T-cell (primary cell): Measurements from ENCODE around the gene IQGAP1. TPM values are rescaled to one million over a fixed set of nuclear protein-coding genes. Genes with fewer than 3 reads are reported as not detected.

Source experiments
- ATAC-seq, 4 experiments: fragments of 200-7000 bp in 3 of 4; fragments of 150-1000 bp in 1 of 4; cut with Tn5 transposase; replicated peaks in 1 of 4; 1 replicate in 3 of 4; 2 replicates in 1 of 4; pipeline ENCODE4 v1.10.0; 2021; ENCODE audit warnings: moderate library complexity in 3 of 4, mild to moderate bottlenecking in 2 of 4, moderate number of reproducible peaks in 1 of 4
- CTCF ChIA-PET, 2 donors: fragments of 300-600 bp; sonication (Branson Sonifier 250); formaldehyde crosslinking; loops; one replicate each; lab custom pipeline; 2022; ENCODE audit warnings: antibody characterized with exemption in 2 of 2; lab: Charles Lee
- POLR2A ChIA-PET, 2 donors: fragments of 300-600 bp; sonication (Branson Sonifier 250); formaldehyde crosslinking; loops; one replicate each; lab custom pipeline; 2022; ENCODE audit warnings: antibody characterized with exemption in 2 of 2; lab: Charles Lee
- DNase-seq, 35 experiments: peaks; one replicate each; pipeline versions ENCODE4 v3.0.0 to v3.0.0-alpha.2; 2013 to 2023
- H3K27ac ChIP-seq: one replicate; pipeline ENCODE4 v1.5.1; 2013; ENCODE audit warnings: low read length
- H3K27me3 ChIP-seq, 2 experiments: replicated peaks in 1 of 2; 1 replicate in 1 of 2; 2 replicates in 1 of 2; pipeline versions ENCODE4 v1.6.1 to v1.7.0; 2013; ENCODE audit warnings: low read length in 1 of 2, mixed read lengths in 1 of 2; ENCODE audit not compliant: control insufficient read depth in 2 of 2, insufficient read depth in 2 of 2; ENCODE audit errors: extremely low read depth in 1 of 2
- H3K36me3 ChIP-seq, 2 donors: 1 replicate in 1 of 2; 2 replicates in 1 of 2; pipeline versions ENCODE4 v1.6.1 to v1.7.0; 2013; ENCODE audit warnings: low read length in 1 of 2; ENCODE audit not compliant: control insufficient read depth in 2 of 2, insufficient read depth in 1 of 2; ENCODE audit errors: extremely low read depth in 1 of 2
- H3K4me1 ChIP-seq, 2 experiments: 1 replicate in 1 of 2; 2 replicates in 1 of 2; pipeline versions ENCODE4 v1.6.1 to v1.7.0; 2013; ENCODE audit warnings: low read length in 2 of 2, mixed read lengths in 1 of 2; ENCODE audit not compliant: insufficient read depth in 2 of 2, control insufficient read depth in 1 of 2; ENCODE audit errors: extremely low read depth in 1 of 2
- H3K4me3 ChIP-seq, 2 donors: 1 replicate in 1 of 2; 2 replicates in 1 of 2; pipeline versions ENCODE4 v1.5.1 to v1.7.0; 2013; ENCODE audit warnings: mild to moderate bottlenecking in 2 of 2, low read length in 1 of 2, moderate library complexity in 1 of 2; ENCODE audit not compliant: control insufficient read depth in 1 of 2; ENCODE audit errors: extremely low read depth in 1 of 2
- H3K9me3 ChIP-seq: 2 replicates; pipeline ENCODE4 v1.7.0; 2013
- H3K27ac Mint-ChIP-seq, 2 donors: one replicate each; pipeline ENCODE4 v1.8.0; 2020 to 2021; ENCODE audit warnings: mild to moderate bottlenecking in 2 of 2, mixed read lengths in 2 of 2
- H3K27me3 Mint-ChIP-seq, 2 donors: one replicate each; pipeline ENCODE4 v1.8.0; 2021 to 2022; ENCODE audit warnings: mixed read lengths in 2 of 2
- H3K36me3 Mint-ChIP-seq: one replicate; pipeline ENCODE4 v1.8.0; 2021; ENCODE audit warnings: mixed read lengths
- H3K4me1 Mint-ChIP-seq, 3 donors: one replicate each; pipeline ENCODE4 v1.8.0; 2020 to 2022; ENCODE audit warnings: mixed read lengths in 3 of 3, mild to moderate bottlenecking in 1 of 3
- H3K4me3 Mint-ChIP-seq, 3 donors: one replicate each; pipeline ENCODE4 v1.8.0; 2020 to 2022; ENCODE audit warnings: mild to moderate bottlenecking in 3 of 3, mixed read lengths in 3 of 3, moderate library complexity in 3 of 3
- H3K9me3 Mint-ChIP-seq, 3 donors: one replicate each; pipeline ENCODE4 v1.8.0; 2020 to 2022; ENCODE audit warnings: mixed read lengths in 3 of 3
- WGBS: methylation state at CpG from one replicate; pipeline ENCODE4 v1.1.5; 2013; ENCODE audit warnings: missing lambda C conversion rate; ENCODE audit not compliant: insufficient coverage; 5-methylcytosine and 5-hydroxymethylcytosine counted together
- total RNA-seq, 35 experiments: library from RNA in 6 of 35; stranded (reverse) in 6 of 35; fragments of 120-200 nt in 1 of 35; gene quantifications; one replicate each; pipeline versions ENCODE4 v1.2.1 to v1.2.4 and lab custom pipeline; 2013 to 2026

The IQGAP1 gene
- total RNA-seq, 5 donors from 2014 or later (not counting 1 experiment from before 2014, with no cell fraction given) = 125 to 158 (median 127) TPM

GRCh38 chr15:90489514-90489913 lies 101.5 kb downstream of the IQGAP1 start:
- no CpG with 5 or more reads among the region's 1 CpG for WGBS
- Histone ChIP-seq H3K4me3 (no peak overlapping the region), H3K4me1 (peaks cover 0 to 2% of the 10 kb centered on the region in 2 experiments), H3K27me3 (no peaks in the 10 kb centered on the region), H3K36me3 (peaks cover 14 to 90% of the 10 kb centered on the region in 2 donors), H3K27ac (no peak overlapping the region), H3K9me3 (no peaks in the 10 kb centered on the region)
- peaks cover 14 to 17% (median 16%) of the 10 kb centered on the region in 3 donors for H3K4me1 Mint-ChIP-seq
- H3K4me3 Mint-ChIP-seq = no peak overlapping the region
- DNase-seq (no peak), ATAC-seq (no peak)
- ChIA-PET POLR2A (interaction anchor here in 1 of 2 donors (0.7 kb wide), 1 partner anchor 32 kb away, joined by 6 read pairs; no protein-coding TSS in a partner anchor), CTCF (interaction anchor here in 1 of 2 donors (1.0 kb wide), 1 partner anchor 127 kb away, joined by 4 read pairs; no protein-coding TSS in a partner anchor)
- peaks cover 73% of the 10 kb centered on the region for H3K36me3 Mint-ChIP-seq
- H3K27ac Mint-ChIP-seq = peak overlapping the region; percentile 0 to 42
- no peaks in the 10 kb centered on the region for H3K9me3 Mint-ChIP-seq
- no peaks in the 10 kb centered on the region for H3K27me3 Mint-ChIP-seq

GRCh38 chr15:90489944-90490343 lies 101.9 kb downstream of the IQGAP1 start:
- WGBS = no CpG with 5 or more reads among the region's 2 CpGs
- no peaks in the 10 kb centered on the region for H3K27me3 Mint-ChIP-seq
- peak overlapping the region; percentile 0 to 2 for H3K27ac Mint-ChIP-seq
- Histone ChIP-seq H3K4me1 (peaks cover 0 to 2% of the 10 kb centered on the region in 2 experiments), H3K36me3 (peaks cover 14 to 90% of the 10 kb centered on the region in 2 donors), H3K27ac (no peak overlapping the region), H3K9me3 (no peaks in the 10 kb centered on the region), H3K27me3 (no peaks in the 10 kb centered on the region), H3K4me3 (no peak overlapping the region)
- ATAC-seq (no peak), DNase-seq (no peak)
- POLR2A ChIA-PET = no interaction called here
- H3K4me3 Mint-ChIP-seq = no peak overlapping the region
- H3K9me3 Mint-ChIP-seq = no peaks in the 10 kb centered on the region
- CTCF ChIA-PET = interaction anchor here in 1 of 2 donors (1.0 kb wide), 1 partner anchor 128 kb away, joined by 4 read pairs; no protein-coding TSS in a partner anchor
- peaks cover 14 to 17% (median 16%) of the 10 kb centered on the region in 3 donors for H3K4me1 Mint-ChIP-seq
- H3K36me3 Mint-ChIP-seq = peaks cover 73% of the 10 kb centered on the region

GRCh38 chr15:90493647-90494046 lies 105.6 kb downstream of the IQGAP1 start:
- Mint-ChIP-seq H3K27me3 (no peaks in the 10 kb centered on the region), H3K4me3 (peak overlapping the region in 1 of 3 donors; percentile 9), H3K27ac (peak overlapping the region; percentile 68 to 78), H3K4me1 (peaks cover 14 to 17% (median 16%) of the 10 kb centered on the region in 3 donors), H3K36me3 (peaks cover 64% of the 10 kb centered on the region), H3K9me3 (no peaks in the 10 kb centered on the region)
- ChIA-PET CTCF (no interaction called here), POLR2A (no interaction called here)
- H3K27me3 ChIP-seq = no peaks in the 10 kb centered on the region
- peaks cover 13 to 86% of the 10 kb centered on the region in 2 donors for H3K36me3 ChIP-seq
- H3K9me3 ChIP-seq = no peaks in the 10 kb centered on the region
- ATAC-seq (peak in 2 of 4 experiments; percentile 26 to 55), DNase-seq (peak in 2 of 35 experiments; percentile 1 to 22)
- peaks cover 0 to 2% of the 10 kb centered on the region in 2 experiments for H3K4me1 ChIP-seq
- H3K27ac ChIP-seq = no peak overlapping the region
- H3K4me3 ChIP-seq = no peak overlapping the region

- H3K27me3 Mint-ChIP-seq = no peaks in the 10 kb centered on the region
- peaks cover 14 to 17% (median 16%) of the 10 kb centered on the region in 3 donors for H3K4me1 Mint-ChIP-seq
- CTCF ChIA-PET = interaction anchor here in 1 of 2 donors (0.6 kb wide), 1 partner anchor 14 kb away, joined by 3 read pairs; no protein-coding TSS in a partner anchor
- no peaks in the 10 kb centered on the region for H3K27me3 ChIP-seq
- no peaks in the 10 kb centered on the region for H3K9me3 Mint-ChIP-seq
- H3K27ac Mint-ChIP-seq = no peak overlapping the region
- H3K36me3 ChIP-seq = peaks cover 12 to 86% of the 10 kb centered on the region in 2 donors
- H3K27ac ChIP-seq = no peak overlapping the region
- POLR2A ChIA-PET = no interaction called here
- peaks cover 0 to 2% of the 10 kb centered on the region in 2 experiments for H3K4me1 ChIP-seq
- WGBS = no CpG with 5 or more reads among the region's 3 CpGs
- no peaks in the 10 kb centered on the region for H3K9me3 ChIP-seq
- DNase-seq = no peak
- H3K4me3 Mint-ChIP-seq = no peak overlapping the region
- H3K4me3 ChIP-seq = no peak overlapping the region
- peaks cover 65% of the 10 kb centered on the region for H3K36me3 Mint-ChIP-seq
- ATAC-seq = no peak
Observed at GRCh38 chr15:90495067-90495466, 107.0 kb downstream of the IQGAP1 start.

GRCh38 chr15:90496791-90497190 lies 108.7 kb downstream of the IQGAP1 start:
- ATAC-seq = no peak
- H3K27me3 ChIP-seq = no peaks in the 10 kb centered on the region
- CTCF ChIA-PET = no interaction called here
- no peak for DNase-seq
- no peaks in the 10 kb centered on the region for H3K9me3 ChIP-seq
- POLR2A ChIA-PET = interaction anchor here in 1 of 2 donors (0.7 kb wide), 1 partner anchor 59 kb away, joined by 6 read pairs; no protein-coding TSS in a partner anchor
- Mint-ChIP-seq H3K4me1 (peaks cover 14 to 17% (median 16%) of the 10 kb centered on the region in 3 donors), H3K9me3 (no peaks in the 10 kb centered on the region), H3K27ac (no peak overlapping the region), H3K36me3 (peaks cover 67% of the 10 kb centered on the region), H3K4me3 (no peak overlapping the region), H3K27me3 (no peaks in the 10 kb centered on the region)
- H3K36me3 ChIP-seq = peaks cover 7 to 80% of the 10 kb centered on the region in 2 donors
- peaks cover 0 to 2% of the 10 kb centered on the region in 2 experiments for H3K4me1 ChIP-seq
- no peak overlapping the region for H3K27ac ChIP-seq
- 100% methylated on average over 1 of the region's 3 CpGs for WGBS
- H3K4me3 ChIP-seq = no peak overlapping the region

GRCh38 chr15:90497376-90497775 lies 109.3 kb downstream of the IQGAP1 start:
- H3K27ac ChIP-seq = no peak overlapping the region
- peaks cover 0 to 2% of the 10 kb centered on the region in 2 experiments for H3K4me1 ChIP-seq
- no peaks in the 10 kb centered on the region for H3K9me3 Mint-ChIP-seq
- peaks cover 14 to 16% (median 16%) of the 10 kb centered on the region in 3 donors for H3K4me1 Mint-ChIP-seq
- no peak for DNase-seq
- H3K9me3 ChIP-seq = no peaks in the 10 kb centered on the region
- 100% methylated on average over 1 of the region's 3 CpGs for WGBS
- no peak overlapping the region for H3K27ac Mint-ChIP-seq
- CTCF ChIA-PET = interaction anchor here in 1 of 2 donors (0.6 kb wide), 1 partner anchor 52 kb away, joined by 6 read pairs; no protein-coding TSS in a partner anchor
- H3K4me3 Mint-ChIP-seq = no peak overlapping the region
- H3K27me3 ChIP-seq = no peaks in the 10 kb centered on the region
- ATAC-seq = no peak
- H3K4me3 ChIP-seq = no peak overlapping the region
- H3K36me3 Mint-ChIP-seq = peaks cover 65% of the 10 kb centered on the region
- H3K27me3 Mint-ChIP-seq = no peaks in the 10 kb centered on the region
- peaks cover 7 to 79% of the 10 kb centered on the region in 2 donors for H3K36me3 ChIP-seq
- POLR2A ChIA-PET = interaction anchor here in 1 of 2 donors (0.5 kb wide), 1 partner anchor 345 kb away, joined by 4 read pairs; no protein-coding TSS in a partner anchor
